DOHH2 (cell line): ENCODE results near the gene INTS6L.

ENCODE experiments used
- H3F3A ChIP-seq: fragments of 200-600 bp; sonication (generic), shearing (Covaris generic); 2 replicates; pipeline ENCODE4 v1.6.0; 2016; ENCODE audit warnings: antibody characterized with exemption, mild to moderate bottlenecking; ENCODE audit not compliant: control insufficient read depth, insufficient read depth
- H3K27ac ChIP-seq: fragments of 200-600 bp; sonication (generic); 2 replicates; pipeline ENCODE4 v1.5.1; 2014; ENCODE audit warnings: low read depth, mild to moderate bottlenecking, low read length, moderate library complexity
- H3K27me3 ChIP-seq: fragments of 200-600 bp; sonication (generic); 2 replicates; pipeline ENCODE4 v1.6.1; 2014; ENCODE audit warnings: mild to moderate bottlenecking, low read length, mixed read lengths; ENCODE audit not compliant: control insufficient read depth
- H3K36me3 ChIP-seq: fragments of 200-600 bp; sonication (generic); 2 replicates; pipeline ENCODE4 v1.6.1; 2014; ENCODE audit warnings: mild to moderate bottlenecking, low read length, moderate library complexity, mixed read lengths; ENCODE audit not compliant: control insufficient read depth
- H3K4me1 ChIP-seq: fragments of 200-600 bp; sonication (generic); 2 replicates; pipeline ENCODE4 v1.6.1; 2014; ENCODE audit warnings: mild to moderate bottlenecking, low read length, mixed read lengths; ENCODE audit not compliant: control insufficient read depth
- H3K4me2 ChIP-seq: fragments of 200-600 bp; sonication (generic); 2 replicates; pipeline ENCODE4 v1.6.0; 2014; ENCODE audit warnings: mild to moderate bottlenecking, low read length, moderate library complexity
- H3K4me3 ChIP-seq: fragments of 200-600 bp; sonication (generic); 2 replicates; pipeline ENCODE4 v1.5.1; 2014; ENCODE audit warnings: mild to moderate bottlenecking, low read length, mixed read lengths
- H3K79me2 ChIP-seq: fragments of 200-600 bp; sonication (generic); 2 replicates; pipeline ENCODE4 v1.6.1; 2014; ENCODE audit warnings: mild to moderate bottlenecking, low read length, mixed read lengths; ENCODE audit not compliant: control insufficient read depth
- H3K9me2 ChIP-seq: fragments of 200-600 bp; sonication (generic); replicated peaks from 2 replicates; pipeline ENCODE4 v1.6.1; 2014; ENCODE audit warnings: mild to moderate bottlenecking, low read length, mixed read lengths; ENCODE audit not compliant: control insufficient read depth
- H3K9me3 ChIP-seq: fragments of 200-600 bp; sonication (generic); 2 replicates; pipeline ENCODE4 v1.6.1; 2014; ENCODE audit warnings: antibody characterized with exemption, low read length, mixed read lengths; ENCODE audit not compliant: control insufficient read depth, insufficient read depth
- H4K20me1 ChIP-seq: fragments of 200-600 bp; sonication (generic); 2 replicates; pipeline ENCODE4 v1.6.0; 2014; ENCODE audit warnings: low read depth, mild to moderate bottlenecking, antibody characterized with exemption, low read length, moderate library complexity; ENCODE audit not compliant: control insufficient read depth, insufficient read depth
- CTCF ChIP-seq: fragments of 200-600 bp; sonication (generic); IDR thresholded peaks from one replicate; pipeline ENCODE4 v1.5.1; 2014; ENCODE audit warnings: antibody characterized with exemption, mild to moderate bottlenecking, low read depth, low read length; ENCODE audit not compliant: poor library complexity, severe bottlenecking
- EZH2phosphoT487 ChIP-seq: fragments of 200-600 bp; sonication (generic); IDR thresholded peaks from 2 replicates; pipeline ENCODE4 v1.6.1; 2017; ENCODE audit warnings: borderline replicate concordance, mild to moderate bottlenecking, antibody characterized with exemption, low read length, moderate library complexity, mixed read lengths

Gene INTS6L

GRCh38 chrX:135520553-135521404 lies at the start of gene INTS6L:
Gene INTS6L, plus strand, starts transcription at chrX:135520660. Its CDS starts 333 bp downstream, at chrX:135520993.
- no peaks in the 10 kb centered on the region for H3K36me3 ChIP-seq
- H3F3A ChIP-seq = no peaks in the 10 kb centered on the region
- TF ChIP-seq EZH2phosphoT487 (no peak), CTCF (no peak)
- peak within 1 kb of the TSS; percentile 67 for H3K4me2 ChIP-seq
- no peaks in the 10 kb centered on the region for H4K20me1 ChIP-seq
- no peaks in the 10 kb centered on the region for H3K27me3 ChIP-seq
- H3K4me3 ChIP-seq = peak within 1 kb of the TSS; percentile 85
- H3K27ac ChIP-seq = peak within 1 kb of the TSS; percentile 77
- no peaks in the 10 kb centered on the region for H3K9me2 ChIP-seq
- H3K79me2 ChIP-seq = peaks cover 12% of the 10 kb centered on the region
- peaks cover 12% of the 10 kb centered on the region for H3K4me1 ChIP-seq
- H3K9me3 ChIP-seq = no peaks in the 10 kb centered on the region

GRCh38 chrX:135476378-135476777 lies 44.1 kb upstream of the INTS6L start:
- no peak for TF ChIP-seq EZH2phosphoT487
- no peak for TF ChIP-seq CTCF
- no peaks in the 10 kb centered on the region for H3K4me1 ChIP-seq
- H3K9me2 ChIP-seq = no peaks in the 10 kb centered on the region
- no peaks in the 10 kb centered on the region for H3K9me3 ChIP-seq
- H4K20me1 ChIP-seq = no peaks in the 10 kb centered on the region
- H3K4me2 ChIP-seq = no peak overlapping the region
- no peaks in the 10 kb centered on the region for H3F3A ChIP-seq
- H3K27me3 ChIP-seq = no peaks in the 10 kb centered on the region
- no peaks in the 10 kb centered on the region for H3K36me3 ChIP-seq
- H3K79me2 ChIP-seq = no peaks in the 10 kb centered on the region
- no peak overlapping the region for H3K4me3 ChIP-seq
- no peak overlapping the region for H3K27ac ChIP-seq

GRCh38 chrX:135477576-135477975 lies 42.9 kb upstream of the INTS6L start:
- H3K4me1 ChIP-seq = no peaks in the 10 kb centered on the region
- no peaks in the 10 kb centered on the region for H3K27me3 ChIP-seq
- H3K4me2 ChIP-seq = no peak overlapping the region
- no peaks in the 10 kb centered on the region for H3K36me3 ChIP-seq
- no peaks in the 10 kb centered on the region for H3K9me2 ChIP-seq
- H4K20me1 ChIP-seq = no peaks in the 10 kb centered on the region
- no peaks in the 10 kb centered on the region for H3K79me2 ChIP-seq
- H3F3A ChIP-seq = no peaks in the 10 kb centered on the region
- TF ChIP-seq CTCF = peak; percentile 51
- no peak for TF ChIP-seq EZH2phosphoT487
- H3K27ac ChIP-seq = no peak overlapping the region
- H3K4me3 ChIP-seq = no peak overlapping the region
- no peaks in the 10 kb centered on the region for H3K9me3 ChIP-seq
